IPS DF 4.7 (cell line): ENCODE data around the gene FMN1.

Experiments
- DNase-seq: peaks from one replicate; pipeline ENCODE4 v3.0.0-alpha.2; 2013; ENCODE audit warnings: low spot score; ENCODE audit errors: extremely low read depth

The FMN1 gene

GRCh38 chr15:32735989-32736700 is 458.4 kb downstream of the FMN1 start:
- no peak for DNase-seq

- DNase-seq = no peak
Measured at GRCh38 chr15:32733281-32733680, 461.2 kb downstream of the FMN1 start.

GRCh38 chr15:32732574-32733157 is 461.8 kb downstream of the FMN1 start:
- no peak for DNase-seq

- no peak for DNase-seq
Measured at GRCh38 chr15:32730677-32731654, 463.5 kb downstream of the FMN1 start.

GRCh38 chr15:32729700-32730395 is 464.7 kb downstream of the FMN1 start:
- no peak for DNase-seq

- no peak for DNase-seq
Measured at GRCh38 chr15:32723171-32723948, 471.2 kb downstream of the FMN1 start.

- no peak for DNase-seq
Measured at GRCh38 chr15:32722136-32722535, 472.4 kb downstream of the FMN1 start.

- no peak for DNase-seq
Measured at GRCh38 chr15:32721596-32721995, 472.9 kb downstream of the FMN1 start.

GRCh38 chr15:32718821-32719716 is 475.4 kb downstream of the FMN1 start:
- DNase-seq = no peak

- no peak for DNase-seq
Measured at GRCh38 chr15:32718227-32718820, 476.2 kb downstream of the FMN1 start.

- DNase-seq = no peak
Measured at GRCh38 chr15:32717426-32718226, 476.9 kb downstream of the FMN1 start, which contains the start of gene GREM1. Gene GREM1 (plus strand): TSS chr15:32718004. CDS start chr15:32730691, 12,687 bp downstream.

GRCh38 chr15:32716915-32717425 is 477.5 kb downstream of the FMN1 start:
- no peak for DNase-seq

GRCh38 chr15:32716216-32716914 is 478.1 kb downstream of the FMN1 start:
- DNase-seq = no peak
